ENCODE results near the gene EFCAB8.
"Not testable (repeated sequence)": the region's sequence is repeated elsewhere in the genome, so short reads cannot be mapped to it uniquely, and the experiment has no call there.

Gene EFCAB8

GRCh38 chr20:32861446-32861845 lies 2.7 kb downstream of the EFCAB8 start:
- no peak for DNase-seq (ENCODE audit: low spot score)
- ChIA-PET POLR2A (ENCODE audit: low non-redundant PET) (no interaction called here), CTCF (interaction anchor here (0.7 kb wide), 1 partner anchor 333 kb away, joined by 5 read pairs; no protein-coding TSS in a partner anchor)
- TF ChIP-seq, protein P1, sequence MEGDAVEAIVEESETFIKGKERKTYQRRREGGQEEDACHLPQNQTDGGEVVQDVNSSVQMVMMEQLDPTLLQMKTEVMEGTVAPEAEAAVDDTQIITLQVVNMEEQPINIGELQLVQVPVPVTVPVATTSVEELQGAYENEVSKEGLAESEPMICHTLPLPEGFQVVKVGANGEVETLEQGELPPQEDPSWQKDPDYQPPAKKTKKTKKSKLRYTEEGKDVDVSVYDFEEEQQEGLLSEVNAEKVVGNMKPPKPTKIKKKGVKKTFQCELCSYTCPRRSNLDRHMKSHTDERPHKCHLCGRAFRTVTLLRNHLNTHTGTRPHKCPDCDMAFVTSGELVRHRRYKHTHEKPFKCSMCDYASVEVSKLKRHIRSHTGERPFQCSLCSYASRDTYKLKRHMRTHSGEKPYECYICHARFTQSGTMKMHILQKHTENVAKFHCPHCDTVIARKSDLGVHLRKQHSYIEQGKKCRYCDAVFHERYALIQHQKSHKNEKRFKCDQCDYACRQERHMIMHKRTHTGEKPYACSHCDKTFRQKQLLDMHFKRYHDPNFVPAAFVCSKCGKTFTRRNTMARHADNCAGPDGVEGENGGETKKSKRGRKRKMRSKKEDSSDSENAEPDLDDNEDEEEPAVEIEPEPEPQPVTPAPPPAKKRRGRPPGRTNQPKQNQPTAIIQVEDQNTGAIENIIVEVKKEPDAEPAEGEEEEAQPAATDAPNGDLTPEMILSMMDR (conservative IDR thresholded peaks at IDR 0.05; ENCODE audit: low read depth) = no peak
- H3K27ac ChIP-seq = no peak overlapping the region

- ChIA-PET CTCF (no interaction called here), POLR2A (ENCODE audit: low non-redundant PET) (no interaction called here)
- DNase-seq (ENCODE audit: low spot score) = no peak
- no peak overlapping the region for H3K27ac ChIP-seq
- TF ChIP-seq, protein P1 (conservative IDR thresholded peaks at IDR 0.05; ENCODE audit: low read depth) = no peak
These were observed 10.8 kb downstream of the EFCAB8 start for GRCh38 chr20:32869562-32869961.

GRCh38 chr20:32870526-32870925 lies 11.8 kb downstream of the EFCAB8 start:
- CTCF ChIA-PET; DNase-seq (ENCODE audit: low spot score); POLR2A ChIA-PET (ENCODE audit: low non-redundant PET); H3K27ac ChIP-seq: not testable (repeated sequence)

DNA sequence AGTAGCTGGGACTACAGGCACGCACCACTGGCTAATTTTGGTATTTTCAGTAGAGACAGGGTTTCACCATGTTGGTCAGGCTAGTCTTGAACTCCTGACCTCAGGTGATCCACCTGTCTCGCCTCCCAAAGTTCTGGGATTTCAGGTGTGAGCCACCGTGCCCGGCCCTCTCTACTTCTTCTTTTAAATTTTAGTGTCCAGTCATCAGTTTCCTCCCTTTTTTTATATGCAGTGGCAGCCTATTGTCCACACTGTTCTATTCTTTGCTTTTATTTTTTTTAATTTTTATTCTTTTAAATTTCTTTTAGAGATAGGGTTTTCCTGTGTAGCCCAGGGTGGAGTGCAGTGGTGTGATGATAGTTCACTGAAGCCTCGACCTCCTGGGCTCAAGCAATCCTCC lies 12.3 kb downstream of the EFCAB8 start:
- POLR2A ChIA-PET (ENCODE audit: low non-redundant PET) = no interaction called here
- H3K27ac ChIP-seq = no peak overlapping the region
- CTCF ChIA-PET = no interaction called here
- no peak for DNase-seq (ENCODE audit: low spot score)
- TF ChIP-seq, protein P1 (conservative IDR thresholded peaks at IDR 0.05; ENCODE audit: low read depth) = no peak

DNA sequence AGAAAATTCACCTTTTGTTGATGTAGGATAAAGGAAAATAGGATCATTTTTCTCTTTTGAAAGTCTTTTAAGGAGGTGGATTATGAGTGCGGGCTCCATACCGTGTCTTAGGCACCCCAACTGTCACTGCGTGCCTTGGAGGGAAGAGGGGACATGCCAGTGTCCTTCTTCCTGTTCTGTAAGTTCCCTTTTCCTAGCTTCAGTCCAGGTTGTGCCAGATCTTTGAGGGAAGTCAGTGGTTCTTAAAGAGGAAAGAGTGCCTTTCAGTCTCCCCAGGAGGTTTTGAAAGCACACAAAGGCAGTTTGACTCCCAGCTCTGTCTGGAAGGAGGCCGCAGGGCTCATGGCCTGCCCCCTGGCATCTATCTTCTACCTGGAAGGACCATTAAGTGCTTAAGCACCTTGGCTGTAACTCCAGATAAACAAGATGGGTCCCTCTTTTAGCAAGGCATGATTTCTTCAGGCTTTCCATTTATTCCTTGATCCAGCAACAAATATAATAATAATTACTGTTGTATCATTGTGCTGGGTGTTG lies 13.0 kb downstream of the EFCAB8 start:
- H3K27ac ChIP-seq = no peak overlapping the region
- POLR2A ChIA-PET (ENCODE audit: low non-redundant PET) = no interaction called here
- TF ChIP-seq, protein P1 (conservative IDR thresholded peaks at IDR 0.05; ENCODE audit: low read depth) = no peak
- no peak for DNase-seq (ENCODE audit: low spot score)
- CTCF ChIA-PET = no interaction called here

DNA sequence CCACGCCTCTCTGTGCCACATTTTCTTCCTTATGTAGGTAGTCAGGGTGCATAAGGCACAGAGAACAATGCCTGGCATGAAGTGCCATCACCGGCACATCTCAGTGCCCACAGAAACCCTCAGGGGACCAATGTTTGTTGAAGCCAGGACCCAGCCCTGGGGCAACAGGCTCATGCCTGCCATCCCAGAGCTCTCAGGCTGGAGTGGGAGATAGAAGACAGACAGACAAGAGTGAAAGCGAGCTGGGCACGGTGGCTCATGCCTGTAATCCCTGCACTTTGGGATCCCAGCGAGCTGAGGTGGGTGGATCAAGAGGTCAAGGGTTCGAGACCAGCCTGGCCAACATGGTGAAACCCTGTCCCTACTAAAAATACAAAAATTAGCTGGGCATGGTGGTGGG lies 13.5 kb downstream of the EFCAB8 start:
- DNase-seq (ENCODE audit: low spot score) = no peak
- CTCF ChIA-PET = interaction anchor here (0.5 kb wide), 1 partner anchor 73 kb away, joined by 3 read pairs; no protein-coding TSS in a partner anchor
- POLR2A ChIA-PET (ENCODE audit: low non-redundant PET) = no interaction called here
- no peak overlapping the region for H3K27ac ChIP-seq
- TF ChIP-seq, protein P1 (conservative IDR thresholded peaks at IDR 0.05; ENCODE audit: low read depth) = no peak

DNA sequence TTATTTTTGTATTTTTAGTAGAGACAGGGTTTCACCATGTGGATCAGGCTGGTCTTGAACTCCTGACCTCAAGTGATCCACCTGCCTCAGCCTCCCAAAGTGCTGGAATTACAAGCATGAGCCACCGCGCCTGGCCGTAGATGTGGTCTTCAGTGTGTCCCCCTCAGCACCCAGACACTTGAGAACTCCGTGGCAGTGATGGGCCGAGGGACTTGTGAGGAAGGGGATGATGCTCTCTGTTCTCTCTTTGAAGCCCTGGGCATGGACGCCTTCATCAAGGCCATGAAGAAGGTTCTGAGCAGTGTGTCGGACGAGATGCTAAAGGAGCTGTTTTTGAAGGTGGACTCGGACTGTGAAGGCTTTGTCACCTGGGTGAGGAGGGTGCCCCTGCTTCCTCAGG lies 16.9 kb downstream of the EFCAB8 start:
- CTCF ChIA-PET = interaction anchor here (0.8 to 1.0 kb wide), 2 partner anchors 15 to 220 kb away, joined by 3 read pairs; no protein-coding TSS in a partner anchor

More for the DNA sequence above, 16.9 kb downstream of the EFCAB8 start:
- H3K27ac ChIP-seq = no peak overlapping the region
- no peak for DNase-seq (ENCODE audit: low spot score)
- POLR2A ChIA-PET (ENCODE audit: low non-redundant PET) = no interaction called here
- TF ChIP-seq, protein P1 (conservative IDR thresholded peaks at IDR 0.05; ENCODE audit: low read depth) = no peak
